ENCODE results near the gene HSPB7. TPM values are rescaled to one million over a fixed set of nuclear protein-coding genes. Genes with fewer than 3 reads are reported as not detected.

HSPB7 gene
- total and polyA plus RNA-seq, 12 donors = 13.4 to 633 (median 85.1) TPM

DNA sequence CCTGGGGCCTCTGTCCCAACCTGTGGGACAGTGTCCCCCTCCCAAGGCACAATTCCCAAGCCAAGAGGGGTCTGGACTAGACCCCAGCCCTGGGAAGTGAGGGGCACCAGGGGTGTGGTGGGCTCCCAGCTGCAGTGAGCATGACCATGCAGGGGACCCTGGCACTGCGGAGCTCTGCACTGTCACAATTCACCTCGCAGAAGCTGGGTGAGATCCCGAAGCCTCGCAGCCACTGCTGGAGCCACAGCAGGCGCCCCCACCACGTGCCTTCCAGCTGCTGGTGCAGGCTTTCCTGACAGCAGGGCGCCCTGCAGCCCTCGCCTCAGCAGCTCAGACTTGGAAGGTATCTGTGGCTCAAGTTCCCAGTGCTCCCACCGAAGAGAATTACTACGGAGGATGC lies 23.8 kb downstream of the HSPB7 start:
- no peaks in the 10 kb centered on the region for H3K36me3 ChIP-seq (replicated peaks in 1 of 2)
- no peak for TF ChIP-seq POLR2A (IDR thresholded peaks at IDR 0.05)
- TF ChIP-seq, protein P1, sequence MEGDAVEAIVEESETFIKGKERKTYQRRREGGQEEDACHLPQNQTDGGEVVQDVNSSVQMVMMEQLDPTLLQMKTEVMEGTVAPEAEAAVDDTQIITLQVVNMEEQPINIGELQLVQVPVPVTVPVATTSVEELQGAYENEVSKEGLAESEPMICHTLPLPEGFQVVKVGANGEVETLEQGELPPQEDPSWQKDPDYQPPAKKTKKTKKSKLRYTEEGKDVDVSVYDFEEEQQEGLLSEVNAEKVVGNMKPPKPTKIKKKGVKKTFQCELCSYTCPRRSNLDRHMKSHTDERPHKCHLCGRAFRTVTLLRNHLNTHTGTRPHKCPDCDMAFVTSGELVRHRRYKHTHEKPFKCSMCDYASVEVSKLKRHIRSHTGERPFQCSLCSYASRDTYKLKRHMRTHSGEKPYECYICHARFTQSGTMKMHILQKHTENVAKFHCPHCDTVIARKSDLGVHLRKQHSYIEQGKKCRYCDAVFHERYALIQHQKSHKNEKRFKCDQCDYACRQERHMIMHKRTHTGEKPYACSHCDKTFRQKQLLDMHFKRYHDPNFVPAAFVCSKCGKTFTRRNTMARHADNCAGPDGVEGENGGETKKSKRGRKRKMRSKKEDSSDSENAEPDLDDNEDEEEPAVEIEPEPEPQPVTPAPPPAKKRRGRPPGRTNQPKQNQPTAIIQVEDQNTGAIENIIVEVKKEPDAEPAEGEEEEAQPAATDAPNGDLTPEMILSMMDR (IDR thresholded peaks at IDR 0.05) = no peak
- H3K4me1 ChIP-seq (replicated peaks in 1 of 2) = no peaks in the 10 kb centered on the region
- no peaks in the 10 kb centered on the region for H3K9me3 ChIP-seq (replicated peaks in 1 of 3)
- no peaks in the 10 kb centered on the region for H3K27me3 ChIP-seq
- DNase-seq = no peak
- H3K4me3 ChIP-seq = no peak overlapping the region
- no peak overlapping the region for H3K27ac ChIP-seq
- intact Hi-C loops (cut with DNase I) = loop anchor here (5.0 kb wide), 3 partner anchors 177 to 192 kb away; no protein-coding TSS in a partner anchor
- WGBS, 4 donors = 90 to 100% (median 91%) methylated on average over 1 to 10 of the region's 10 CpGs

DNA sequence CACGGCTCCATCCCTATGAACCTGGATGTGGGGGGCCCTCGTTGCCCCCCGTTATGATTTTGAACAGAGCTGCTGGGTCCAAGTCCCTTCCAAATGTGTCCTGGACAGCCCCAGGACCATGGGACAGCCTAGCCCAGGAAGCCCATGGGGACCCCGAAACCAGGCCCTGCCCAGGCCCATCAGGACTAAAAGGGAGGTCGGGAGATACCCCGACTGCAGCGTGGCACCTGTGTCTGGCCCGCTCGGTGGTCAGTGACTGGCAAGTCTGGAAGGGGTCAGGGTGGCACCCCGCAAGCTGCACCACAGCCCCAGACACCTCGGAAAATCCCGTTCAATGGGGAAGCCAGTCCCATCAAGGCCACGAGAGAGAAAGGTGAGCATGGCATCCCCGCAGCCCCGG lies 24.2 kb downstream of the HSPB7 start:
- DNase-seq = peak in 1 of 7 donors; percentile 10
- H3K9me3 ChIP-seq (replicated peaks in 1 of 3) = no peaks in the 10 kb centered on the region
- intact Hi-C loops (cut with DNase I) = loop anchor here (5.0 kb wide), 3 partner anchors 176 to 191 kb away; no protein-coding TSS in a partner anchor
- H3K36me3 ChIP-seq (replicated peaks in 1 of 2) = no peaks in the 10 kb centered on the region
- no peak overlapping the region for H3K27ac ChIP-seq
- 75 to 93% (median 79%) methylated on average over 11 to 15 of the region's 15 CpGs for WGBS, 4 donors
- H3K4me1 ChIP-seq (replicated peaks in 1 of 2) = no peaks in the 10 kb centered on the region
- H3K27me3 ChIP-seq = no peaks in the 10 kb centered on the region
- no peak for TF ChIP-seq POLR2A (IDR thresholded peaks at IDR 0.05)
- TF ChIP-seq, protein P1 (IDR thresholded peaks at IDR 0.05) = no peak
- H3K4me3 ChIP-seq = no peak overlapping the region

DNA sequence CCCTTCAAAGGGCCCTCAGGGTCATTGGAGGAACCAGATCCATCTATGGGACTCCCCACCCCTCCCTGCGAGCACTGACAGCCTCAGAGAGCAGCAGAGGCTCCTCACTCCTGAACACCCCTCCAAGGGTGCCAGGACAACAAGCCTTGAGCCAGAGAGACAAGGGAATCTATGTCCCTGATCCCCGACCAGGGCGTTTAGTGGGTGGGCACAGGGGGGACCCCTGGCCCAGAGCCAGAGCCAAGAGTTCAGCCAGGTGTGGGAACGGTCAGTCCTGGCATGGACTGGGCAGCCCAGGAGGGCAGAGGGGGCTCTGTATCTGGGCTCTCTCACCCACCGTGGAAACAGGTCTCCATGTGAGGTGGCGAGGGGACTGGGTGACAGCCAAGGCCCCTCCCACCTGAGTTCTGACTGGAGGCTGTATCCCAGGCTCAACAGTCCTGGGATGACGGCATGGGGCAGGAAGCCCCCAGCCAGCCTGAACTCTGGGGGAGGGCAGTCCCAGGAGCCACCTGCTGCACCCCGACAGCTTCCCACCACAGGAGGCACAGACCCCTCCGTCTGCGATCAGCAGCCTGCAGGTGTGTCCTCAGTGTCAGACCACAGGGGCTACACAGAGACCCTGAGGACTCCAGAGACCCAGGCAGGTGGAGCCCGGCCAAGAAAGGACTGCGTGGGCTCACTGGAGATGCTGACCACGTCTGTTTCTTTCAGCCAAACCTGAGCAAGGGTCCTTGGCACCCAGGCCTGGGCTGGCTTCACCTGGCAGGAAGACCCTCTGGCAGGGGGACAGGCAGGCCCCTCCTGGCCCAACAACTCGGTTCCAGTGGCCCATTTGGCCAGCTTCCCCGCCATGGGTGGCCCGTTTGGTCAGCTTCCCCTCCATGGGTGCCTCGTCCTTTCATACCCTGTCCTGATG lies 25.0 kb downstream of the HSPB7 start:
- Histone ChIP-seq H3K9me3 (replicated peaks in 1 of 3) (no peaks in the 10 kb centered on the region), H3K36me3 (replicated peaks in 1 of 2) (no peaks in the 10 kb centered on the region), H3K27ac (no peak overlapping the region), H3K27me3 (no peaks in the 10 kb centered on the region), H3K4me1 (replicated peaks in 1 of 2) (no peaks in the 10 kb centered on the region), H3K4me3 (no peak overlapping the region)
- peak in 1 of 7 donors; percentile 16 for DNase-seq
- intact Hi-C loops (cut with DNase I) = loop anchor here (5.0 kb wide), 3 partner anchors 176 to 191 kb away; no protein-coding TSS in a partner anchor
- TF ChIP-seq, protein P1 (IDR thresholded peaks at IDR 0.05) = no peak
- no peak for TF ChIP-seq POLR2A (IDR thresholded peaks at IDR 0.05)
- WGBS, 4 donors = 81 to 93% (median 87%) methylated on average over 3 to 17 of the region's 17 CpGs

DNA sequence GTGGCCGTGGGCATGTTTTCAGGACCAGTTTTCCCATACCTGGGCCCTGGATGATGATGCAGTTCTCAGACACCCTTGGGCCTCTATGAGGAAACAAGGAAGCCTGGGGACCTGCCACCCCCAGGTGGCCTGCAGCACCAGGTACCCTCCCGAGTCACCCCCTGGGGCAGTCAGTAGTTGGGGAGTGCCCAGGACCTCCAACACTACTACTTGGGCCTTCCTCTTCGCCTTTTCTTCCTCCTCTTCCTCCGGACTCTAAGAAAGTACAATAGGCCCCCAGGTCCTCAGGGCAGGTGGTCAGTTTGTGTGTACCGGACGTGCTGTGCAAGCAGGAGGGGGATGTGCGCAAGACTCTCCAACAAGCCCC lies 25.7 kb downstream of the HSPB7 start:
- TF ChIP-seq POLR2A (IDR thresholded peaks at IDR 0.05) = no peak
- TF ChIP-seq, protein P1 (IDR thresholded peaks at IDR 0.05) = no peak
- Histone ChIP-seq H3K9me3 (replicated peaks in 1 of 3) (no peaks in the 10 kb centered on the region), H3K4me1 (replicated peaks in 1 of 2) (no peaks in the 10 kb centered on the region), H3K4me3 (no peak overlapping the region), H3K36me3 (replicated peaks in 1 of 2) (no peaks in the 10 kb centered on the region), H3K27ac (no peak overlapping the region), H3K27me3 (no peaks in the 10 kb centered on the region)
- DNase-seq = peak in 1 of 7 donors; percentile 2
- intact Hi-C loops (cut with DNase I) = loop anchor here (5.0 kb wide), 3 partner anchors 175 to 190 kb away; no protein-coding TSS in a partner anchor
- WGBS, 4 donors = 86 to 96% (median 91%) methylated on average over 5 to 7 of the region's 7 CpGs
